Measurements from ENCODE around the gene EEIG1.

GRCh38 chr9:127949827-127950512, 30.8 kb downstream of the EEIG1 start:
- no peak for TF ChIP-seq CTCF (IDR thresholded peaks at IDR 0.05)
- TF ChIP-seq POLR2A (IDR thresholded peaks at IDR 0.05): no peak
- no peak for TF ChIP-seq POLR2AphosphoS5 (IDR thresholded peaks at IDR 0.05)

Data from suprapubic skin (tissue), 4 donors.